Activated T-cell treated with anti-CD3 and anti-CD28 coated beads, Interleukin-2, amount 50 U/mL, for 48 hours (primary cell): ENCODE results near the gene C3orf49.

ENCODE experiments used
- DNase-seq, 2 experiments: peaks; one replicate each; pipeline ENCODE4 v3.0.0-alpha.2; 2020

C3orf49 gene, protein sequence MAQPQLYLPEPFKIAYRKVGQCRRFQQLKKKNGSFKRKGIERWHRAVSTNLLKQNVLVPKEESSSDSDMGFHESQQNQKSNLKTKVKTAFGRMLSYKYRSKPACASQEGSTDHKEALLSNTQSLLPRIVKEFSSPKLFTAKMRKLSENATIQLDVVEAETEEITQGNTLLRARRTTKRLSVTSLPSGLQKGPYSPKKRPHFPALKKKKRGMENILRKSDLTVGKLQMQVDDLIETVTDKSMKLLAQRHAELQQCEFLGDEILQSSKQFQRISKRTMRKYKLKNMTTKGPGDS

DNA sequence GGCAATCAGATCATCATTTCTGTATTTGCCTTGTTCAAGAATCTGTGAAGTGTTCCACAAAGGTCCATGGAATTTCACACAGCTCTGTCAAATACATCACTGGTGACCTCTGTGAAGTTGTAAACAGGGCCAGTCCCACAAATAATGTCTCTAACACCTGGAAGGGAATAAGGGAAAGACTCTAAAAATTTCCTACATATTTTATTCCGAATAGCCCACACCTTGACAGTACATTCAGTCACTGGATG lies at the start of gene C3orf49:
C3orf49 (plus strand) TSS at position 149 of the 248 bp plus-strand sequence. CDS start 173 bp downstream, outside the sequence.
- DNase-seq = no peak

DNA sequence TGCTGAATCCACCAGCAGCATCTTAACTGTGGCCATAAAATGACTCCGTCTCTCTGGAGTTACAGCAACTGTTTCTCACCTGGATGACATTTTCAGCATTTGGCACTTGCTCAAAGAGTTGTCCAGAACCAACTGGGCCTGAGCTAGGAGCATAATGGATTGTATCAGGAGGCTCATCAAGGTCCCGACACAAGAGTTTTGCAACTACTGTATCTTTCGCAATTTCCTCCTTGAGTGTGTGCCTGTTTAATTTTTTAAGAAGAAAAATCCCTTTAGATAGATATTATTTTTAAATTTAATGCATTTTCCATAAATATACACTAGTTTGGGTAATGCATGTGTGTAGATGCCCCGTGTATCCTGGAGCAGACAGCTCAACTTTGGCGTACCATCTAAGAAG lies 44.3 kb upstream of the C3orf49 start:
- no peak for DNase-seq

DNA sequence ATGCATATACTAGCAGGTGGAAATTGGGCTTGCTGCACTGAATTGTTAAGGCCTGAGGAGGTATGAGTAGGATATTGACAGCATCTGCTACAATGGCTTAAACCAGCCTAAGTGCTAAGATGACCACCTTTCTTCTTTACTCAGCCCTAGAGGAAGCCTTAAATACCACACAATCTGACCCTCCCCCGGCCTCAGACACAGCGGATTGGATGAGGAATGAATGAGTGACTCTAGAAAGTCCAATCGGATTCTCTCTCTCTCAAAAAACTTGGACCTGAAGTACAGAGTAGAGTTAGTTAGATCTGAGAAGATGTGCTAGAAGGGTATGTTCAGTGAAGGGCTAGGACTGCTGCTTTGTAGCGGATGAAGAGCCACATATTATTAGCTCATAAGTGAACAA lies 39.9 kb upstream of the C3orf49 start:
- no peak for DNase-seq

DNA sequence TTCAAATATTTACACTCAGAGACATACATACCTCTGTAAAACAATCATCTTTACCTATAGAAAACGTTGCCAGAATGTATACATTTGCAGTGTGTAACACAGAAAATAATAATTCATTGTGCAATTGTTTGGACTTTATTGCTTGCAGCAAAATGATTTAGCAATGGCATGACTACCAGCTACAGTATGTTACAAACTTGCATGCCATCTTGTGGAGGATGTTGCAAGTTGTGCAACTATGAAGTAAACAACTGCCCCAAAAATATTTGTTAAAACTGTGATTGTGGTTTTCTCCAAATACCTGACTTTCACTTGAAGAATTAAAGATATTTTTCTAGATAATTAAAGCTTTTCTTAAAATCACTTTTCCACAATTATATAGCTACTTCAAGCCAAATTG lies 27.1 kb upstream of the C3orf49 start:
- DNase-seq = no peak

DNA sequence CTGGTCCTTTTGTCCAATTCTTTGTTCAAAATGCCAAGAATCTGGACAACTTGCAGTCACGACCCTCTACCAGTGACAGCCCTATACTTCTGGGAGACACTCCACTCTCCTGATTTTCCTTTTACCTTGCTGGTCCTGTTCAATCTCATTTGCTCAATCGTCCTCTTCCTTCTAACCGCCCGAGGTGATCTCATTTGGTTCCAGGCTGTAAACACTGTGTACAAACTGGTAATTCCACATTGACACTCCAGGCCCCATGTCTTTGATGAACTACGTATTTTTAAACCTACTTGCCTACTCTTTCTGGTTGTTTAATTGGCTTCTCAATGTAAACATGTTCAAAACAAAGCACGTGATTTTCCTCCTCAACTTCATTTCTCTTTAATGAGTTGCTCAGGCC lies 23.7 kb upstream of the C3orf49 start:
- DNase-seq = no peak

DNA sequence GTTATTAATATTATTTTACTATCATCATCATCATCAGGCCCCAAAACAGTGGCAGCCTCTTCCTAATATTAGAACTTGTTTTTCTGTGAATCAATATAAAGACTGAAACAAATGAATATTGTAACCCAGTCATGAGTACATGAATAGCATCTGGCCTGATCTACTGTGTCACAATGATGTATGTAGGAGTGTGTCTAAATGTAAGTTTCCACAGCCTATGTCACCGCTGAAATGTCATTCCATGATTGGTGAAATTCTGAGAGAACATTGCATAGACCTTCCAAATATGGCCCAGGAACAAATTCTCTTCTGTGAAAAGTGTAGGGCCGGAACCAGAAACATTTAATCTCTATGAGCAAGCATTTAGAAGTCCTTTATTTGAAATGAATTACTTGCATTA lies 20.6 kb upstream of the C3orf49 start:
- DNase-seq = no peak

DNA sequence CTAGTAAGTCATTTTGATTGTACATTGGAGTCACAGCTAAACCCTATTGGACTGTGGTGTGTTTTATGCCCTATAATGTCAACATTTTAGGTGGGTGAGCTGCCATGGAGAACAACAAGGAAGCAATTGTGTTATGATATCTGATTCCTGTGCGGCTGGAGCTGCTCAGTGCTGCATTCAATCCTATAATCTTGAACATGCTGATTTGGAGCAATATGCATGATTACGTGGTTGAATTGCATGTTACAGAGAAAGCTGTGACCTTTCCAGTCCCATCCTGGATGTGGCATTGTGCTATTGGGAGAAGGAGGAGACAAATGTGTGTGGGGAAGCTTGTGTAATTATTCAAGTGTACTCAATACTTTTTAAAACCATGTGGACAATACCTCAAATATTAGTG lies 20.1 kb upstream of the C3orf49 start:
- DNase-seq = no peak

DNA sequence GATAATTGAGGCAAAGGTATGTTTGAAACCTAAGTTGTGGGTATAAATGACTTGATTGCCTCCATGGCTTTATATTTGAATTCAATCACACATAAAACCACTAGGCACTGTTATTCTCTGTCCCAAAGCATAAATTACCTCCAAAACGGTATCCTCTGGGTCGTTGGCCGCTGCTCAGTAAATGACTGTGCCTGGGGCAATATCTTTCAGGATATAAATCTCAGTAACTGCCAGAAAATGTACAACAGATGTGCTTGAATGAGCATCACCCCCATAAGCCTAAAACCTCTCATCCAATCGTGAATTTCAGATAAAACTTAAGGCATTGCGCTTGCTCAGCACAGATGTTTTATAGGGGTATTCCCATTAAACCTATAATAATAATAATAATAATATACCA lies 19.0 kb upstream of the C3orf49 start:
- DNase-seq = no peak

DNA sequence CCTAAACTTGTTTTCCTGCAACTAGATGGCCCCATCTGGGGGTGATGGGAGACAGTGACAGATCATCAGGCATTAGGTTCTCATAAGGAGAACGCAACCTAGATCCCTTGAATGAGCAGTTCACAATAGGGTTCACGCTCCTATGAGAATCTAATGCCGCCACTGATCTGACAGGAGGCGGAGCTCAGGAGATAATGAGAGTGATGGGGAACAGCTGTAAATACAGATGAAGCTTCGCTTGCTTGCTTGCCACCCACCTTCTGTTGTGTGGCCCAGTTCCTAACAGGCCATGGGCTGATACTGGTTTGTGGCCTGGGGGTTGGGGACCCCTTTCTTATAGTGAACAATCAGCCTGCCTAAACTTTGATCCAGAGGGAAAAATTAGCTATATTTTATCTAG lies 15.2 kb upstream of the C3orf49 start:
- no peak for DNase-seq

DNA sequence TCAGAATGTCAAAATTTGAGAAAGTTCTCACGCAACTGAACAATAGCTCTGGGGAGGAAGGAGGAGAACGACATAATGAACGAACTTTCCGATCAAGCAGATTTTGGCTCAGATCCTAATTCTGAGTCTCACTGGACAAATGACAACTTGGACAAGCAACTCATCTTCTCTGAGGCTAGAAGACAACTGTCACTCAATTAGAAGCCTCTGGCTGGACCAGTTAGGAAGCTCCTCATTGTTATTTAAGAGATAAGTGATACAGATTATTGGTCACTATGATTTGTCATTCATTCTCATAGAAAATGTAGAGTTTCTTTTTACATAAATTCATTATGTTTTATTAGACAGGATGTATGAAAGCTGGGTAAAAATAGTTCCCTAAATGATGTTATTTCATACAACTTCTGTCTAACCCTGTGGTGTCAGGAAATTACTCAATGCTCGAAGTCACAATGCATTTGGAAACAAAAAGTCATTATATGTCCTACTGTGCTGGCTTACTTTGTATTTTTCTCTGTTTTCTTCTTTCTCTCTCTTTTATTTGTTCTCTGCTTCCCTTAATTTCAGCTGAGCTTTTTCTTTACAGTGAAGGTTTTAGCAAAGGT lies 11.0 kb upstream of the C3orf49 start:
- no peak for DNase-seq

DNA sequence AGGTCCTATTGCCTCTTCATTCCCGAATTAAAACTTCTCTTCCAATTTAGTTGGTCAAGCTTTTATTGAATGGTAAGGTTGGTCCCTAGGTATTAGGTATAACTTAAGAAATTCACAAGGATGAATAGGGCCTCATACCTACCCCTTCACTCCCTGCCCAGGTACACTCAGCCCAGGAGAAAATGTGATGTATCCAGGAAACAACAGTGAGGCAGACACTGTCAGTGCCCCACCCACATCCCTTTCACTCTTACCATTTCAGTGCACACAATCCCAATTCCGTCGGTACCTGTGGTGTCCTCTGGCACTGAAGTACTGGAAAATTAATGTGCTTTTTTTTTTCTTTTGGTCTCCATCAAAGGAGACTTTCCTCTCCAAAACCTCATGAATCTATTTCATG lies 10.5 kb upstream of the C3orf49 start:
- no peak for DNase-seq

DNA sequence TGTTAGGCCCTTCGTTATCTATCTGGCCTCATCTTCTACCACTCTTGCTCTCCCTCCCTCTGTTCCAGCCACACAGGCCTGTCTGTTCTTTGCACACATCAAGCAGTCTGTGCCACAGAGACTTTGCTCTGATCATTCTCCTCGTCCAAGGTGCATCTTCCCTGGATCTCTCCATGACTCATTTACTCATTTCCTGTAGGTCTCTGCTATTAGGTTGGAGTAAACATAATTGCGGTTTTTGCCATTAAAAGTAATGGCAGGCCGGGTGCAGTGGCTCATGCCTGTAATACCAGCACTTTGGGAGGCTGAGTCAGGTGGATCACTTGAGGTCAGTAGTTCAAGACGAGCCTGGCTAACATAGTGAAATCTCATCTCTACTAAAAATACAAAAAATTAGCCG lies 9.5 kb upstream of the C3orf49 start:
- DNase-seq = no peak

DNA sequence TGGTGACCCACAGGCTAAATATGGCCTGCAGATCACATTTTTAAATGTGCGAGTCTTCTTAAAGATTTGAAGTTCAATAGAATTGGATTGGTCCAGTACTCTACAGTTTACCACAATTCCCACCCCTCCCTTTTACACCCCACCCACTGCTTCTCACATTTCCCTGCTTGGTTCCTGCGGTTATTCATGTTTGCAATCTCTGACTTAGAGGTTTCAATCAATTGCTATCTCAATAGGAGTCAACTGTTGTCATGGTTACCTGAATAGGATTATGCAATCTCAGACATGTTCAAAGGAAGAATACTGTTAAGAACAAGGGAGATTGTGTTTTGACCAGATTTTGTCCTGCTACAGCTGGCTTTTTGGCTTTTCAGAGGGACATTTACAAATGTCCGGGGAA lies 4.9 kb upstream of the C3orf49 start:
- DNase-seq = no peak

DNA sequence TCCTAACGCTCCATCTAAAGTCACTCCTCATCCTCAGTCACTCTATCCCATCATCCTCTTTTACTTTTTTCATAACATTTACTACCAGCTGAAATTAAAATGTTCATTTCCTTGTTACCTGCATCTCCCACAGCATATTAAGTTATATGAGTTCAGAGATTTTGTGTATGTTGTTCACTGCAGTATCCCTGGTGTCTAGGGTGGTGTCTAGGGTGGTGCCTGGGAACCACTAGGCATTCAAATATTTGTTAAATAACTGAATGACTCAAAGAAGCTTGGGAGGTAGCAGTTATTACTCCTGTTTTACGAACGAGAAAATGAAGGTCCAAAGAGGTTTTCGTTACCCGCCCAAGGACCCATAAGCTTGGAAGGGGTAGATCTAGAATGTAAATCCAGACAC lies 1.9 kb upstream of the C3orf49 start:
- DNase-seq = no peak

DNA sequence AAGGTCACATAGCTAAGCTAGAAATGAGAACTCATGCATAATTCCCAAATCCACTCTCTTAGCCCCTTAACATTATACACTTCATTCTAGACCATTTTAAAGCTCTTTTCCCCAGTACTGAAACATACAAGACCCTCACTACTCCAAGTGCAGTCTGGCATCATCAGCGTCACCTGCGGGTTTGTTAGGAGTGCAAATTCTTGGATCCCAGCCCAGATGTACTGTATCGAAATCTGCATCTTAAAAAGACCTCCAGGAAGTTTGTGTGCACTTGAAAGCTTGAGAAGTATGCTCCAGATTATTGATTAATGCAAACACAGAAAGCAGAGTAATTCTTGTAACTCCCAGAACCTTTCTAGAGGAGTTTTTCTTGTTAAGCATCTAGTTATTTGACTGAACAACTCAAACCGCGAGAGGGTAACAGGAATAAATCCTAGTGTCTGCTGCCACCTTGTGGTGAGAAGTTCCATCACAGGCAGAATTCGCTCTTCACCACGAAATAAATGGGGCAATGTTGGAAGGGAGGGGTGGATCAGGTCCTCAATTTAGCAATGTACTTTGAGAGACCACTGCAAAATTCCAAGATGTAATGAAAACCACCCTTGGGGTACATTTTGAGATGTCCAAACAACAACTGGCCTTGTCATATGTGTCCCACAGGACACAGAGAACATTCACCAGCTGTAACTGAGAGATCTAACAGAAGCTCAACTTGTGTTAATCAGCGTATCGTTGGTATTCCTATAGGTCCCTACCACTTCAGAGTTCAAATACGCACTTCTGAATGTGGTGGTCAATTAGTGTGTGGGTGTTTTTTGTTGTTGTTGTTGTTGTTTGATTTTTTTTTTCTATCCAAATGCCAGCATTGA lies 583 bp upstream of the C3orf49 start:
- peak; percentile 66 to 69 for DNase-seq

DNA sequence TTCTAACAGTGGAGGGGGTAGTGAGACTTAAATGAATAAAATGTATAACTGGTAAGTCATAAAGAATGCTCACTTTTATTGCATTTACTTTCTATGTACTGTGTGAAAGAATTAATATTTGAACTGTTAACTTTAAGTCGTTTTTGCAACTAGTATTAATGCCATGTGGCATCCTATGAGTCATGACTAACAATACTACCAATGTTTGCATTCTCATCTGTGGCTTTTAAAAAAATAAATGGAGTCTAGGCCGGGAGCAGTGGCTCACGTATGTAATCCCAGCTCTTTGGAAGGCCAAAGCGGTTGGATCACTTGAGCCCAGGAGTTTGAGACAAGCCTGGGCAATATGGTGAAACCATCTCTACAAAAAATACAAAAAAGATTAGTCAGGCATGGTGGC lies 5.2 kb downstream of the C3orf49 start:
- DNase-seq = no peak

DNA sequence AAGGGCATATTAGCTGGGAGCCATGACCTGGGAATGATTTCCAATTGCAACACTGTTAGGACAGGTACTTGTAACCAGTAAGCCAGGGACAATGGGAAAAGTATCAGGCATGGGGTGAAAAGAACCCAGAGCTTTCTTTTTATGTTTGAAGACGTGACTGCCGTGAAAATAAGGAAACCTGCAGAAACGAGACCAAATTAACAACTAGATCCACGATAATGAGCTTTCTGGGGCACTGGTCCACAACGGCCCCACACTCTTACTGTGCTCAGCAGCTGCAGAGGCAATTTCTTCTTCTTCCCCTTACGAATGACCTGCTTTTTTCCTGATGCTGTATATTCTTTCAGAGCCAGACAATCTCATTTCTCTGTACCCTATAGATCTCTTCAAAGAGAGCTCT lies 11.4 kb downstream of the C3orf49 start:
- DNase-seq = no peak

DNA sequence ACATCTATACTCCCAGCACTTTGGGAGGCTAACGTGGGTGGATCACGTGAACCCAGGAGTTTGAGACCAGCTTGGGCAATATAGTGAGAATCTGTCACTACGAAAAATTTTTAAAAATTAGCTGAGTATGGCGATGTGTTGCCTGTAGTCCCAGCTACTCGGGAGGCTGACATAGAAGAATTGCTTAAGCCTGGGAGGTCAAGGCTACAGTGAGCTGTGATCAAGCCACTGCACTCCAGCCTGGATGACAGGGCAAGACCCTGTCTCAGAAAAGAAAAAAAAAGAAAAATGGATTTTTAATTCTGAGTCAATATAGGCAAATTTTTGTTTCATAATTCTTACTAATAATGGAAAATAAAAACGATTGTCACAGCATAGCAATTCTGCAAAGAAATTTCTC lies 13.3 kb downstream of the C3orf49 start:
- no peak for DNase-seq

DNA sequence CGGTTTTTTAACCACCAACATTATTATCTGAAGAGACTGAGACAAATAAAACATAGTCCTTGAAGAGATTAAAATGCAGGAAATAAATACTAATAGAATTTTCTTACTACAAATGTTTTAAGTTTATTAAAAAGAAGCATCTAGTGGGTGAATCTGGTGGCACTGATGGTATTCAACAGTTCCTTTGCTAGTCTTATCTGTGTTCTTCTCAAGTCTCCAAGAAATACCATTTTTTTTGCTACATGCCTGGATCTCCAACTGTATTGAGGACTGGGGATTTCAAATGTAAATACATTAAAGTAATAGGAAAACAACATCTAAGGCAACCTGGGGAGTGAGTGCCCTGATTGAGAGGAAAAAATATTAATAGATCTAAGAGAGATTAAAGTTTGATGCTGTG lies 22.6 kb downstream of the C3orf49 start:
- no peak for DNase-seq

DNA sequence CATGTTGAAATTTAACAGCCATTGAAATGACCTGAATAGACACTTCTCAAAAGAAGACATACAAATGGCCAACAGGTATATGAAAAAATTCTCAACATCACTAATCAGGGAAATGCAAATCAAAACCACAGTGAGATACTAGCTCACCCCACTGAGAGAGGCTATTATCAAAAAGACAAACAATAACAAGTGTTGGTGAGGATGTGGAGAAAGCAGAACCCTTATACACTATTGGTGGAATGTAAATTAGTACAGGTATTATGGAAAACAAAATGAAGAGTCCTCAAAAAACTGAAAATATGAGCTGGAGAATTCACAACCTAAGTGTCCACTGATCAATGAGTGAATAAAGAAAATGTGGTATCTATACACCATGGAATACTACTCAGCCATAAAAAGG lies 23.0 kb downstream of the C3orf49 start:
- no peak for DNase-seq

DNA sequence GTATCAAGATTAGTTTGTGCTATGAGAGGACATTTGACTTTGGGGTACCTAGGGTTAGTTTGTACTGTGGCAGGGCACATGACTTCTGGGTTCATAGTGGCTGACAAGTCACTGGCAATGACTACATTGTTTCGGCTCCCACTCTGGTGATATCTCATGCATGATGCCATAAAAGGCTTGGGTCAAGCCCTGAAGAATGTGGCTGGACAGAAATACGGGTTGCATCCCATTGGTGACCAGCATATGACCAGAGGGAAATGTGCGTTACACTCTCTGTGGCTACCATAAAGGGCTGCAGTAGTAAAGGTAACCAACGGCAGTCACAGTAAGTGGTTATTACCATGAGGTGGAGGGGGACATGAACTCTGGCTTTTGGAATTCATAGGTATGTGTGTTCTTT lies 26.1 kb downstream of the C3orf49 start:
- no peak for DNase-seq

DNA sequence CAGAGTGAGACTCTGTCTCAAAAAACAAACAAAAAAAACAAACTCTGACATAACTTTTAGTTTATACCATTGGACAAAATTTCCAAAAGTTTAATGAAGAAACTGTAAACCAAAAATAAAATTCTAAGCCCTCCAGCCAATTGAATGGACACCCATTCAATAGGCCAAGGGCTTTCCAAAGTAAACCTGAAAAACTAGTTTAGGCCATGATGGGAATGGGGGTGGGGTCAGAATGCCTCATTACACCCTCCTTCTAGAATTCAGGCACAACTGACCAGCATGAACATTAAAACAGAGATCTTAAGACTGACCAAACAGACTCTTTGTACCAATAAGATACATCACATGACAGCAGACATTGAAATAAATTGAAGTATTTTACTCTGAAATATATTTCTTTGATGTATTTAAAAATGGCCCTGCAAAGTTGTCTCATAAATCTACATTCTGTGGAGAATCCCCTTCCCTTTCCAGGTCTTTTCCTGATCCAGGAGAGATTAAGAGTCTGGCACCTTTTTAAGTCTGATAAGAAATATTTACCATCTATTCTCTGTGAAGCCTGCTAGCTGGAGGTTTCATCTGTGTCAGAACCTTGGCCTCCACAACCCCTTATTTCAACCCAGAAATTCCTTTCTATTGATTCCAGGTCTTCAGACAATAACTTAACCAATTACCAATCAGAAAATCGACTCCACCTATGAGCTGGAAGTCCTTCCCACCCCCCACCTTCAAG lies 28.8 kb downstream of the C3orf49 start:
- DNase-seq = no peak

DNA sequence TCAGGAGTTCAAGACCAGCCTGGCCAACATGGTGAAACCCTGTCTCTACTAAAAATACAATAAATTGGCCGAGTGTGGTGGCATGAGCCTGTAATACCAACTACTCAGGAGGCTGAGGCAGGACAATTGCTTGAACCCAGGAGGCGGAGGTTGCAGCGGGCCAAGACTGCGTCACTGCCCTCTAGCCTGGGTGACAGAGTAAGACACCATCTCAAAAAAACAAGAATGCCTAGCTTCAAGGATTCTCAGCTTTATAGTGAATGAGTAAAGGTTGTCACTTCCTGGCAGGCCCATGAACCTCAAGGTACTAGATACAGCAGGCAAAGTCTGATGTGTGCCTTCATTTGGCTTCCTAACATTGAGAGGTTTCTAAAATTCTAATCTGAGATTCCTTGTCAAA lies 30.1 kb downstream of the C3orf49 start:
- no peak for DNase-seq

DNA sequence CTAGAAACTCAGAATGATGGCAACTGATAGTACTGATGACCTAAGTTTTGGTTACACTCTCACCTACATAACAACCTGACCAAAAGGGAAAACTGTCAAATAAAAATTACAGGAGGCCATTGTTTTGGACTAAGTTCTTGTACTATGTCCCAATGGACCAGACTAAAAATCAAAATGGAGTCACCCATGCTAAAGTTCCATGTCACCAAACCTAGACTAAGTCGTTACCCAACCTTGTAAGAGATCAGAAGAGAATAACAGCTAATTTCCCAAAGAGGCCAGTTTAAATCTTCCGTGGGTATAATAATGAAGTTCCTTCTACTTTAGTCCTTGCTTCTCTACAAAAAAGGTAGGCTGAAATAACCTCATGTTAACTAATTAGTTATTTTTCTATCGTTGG lies 32.2 kb downstream of the C3orf49 start:
- no peak for DNase-seq
